ENCODE results near the gene NEMP1. TPM values are rescaled to one million over a fixed set of nuclear protein-coding genes. Genes with fewer than 3 reads are reported as not detected.

NEMP1 gene
- total and polyA plus RNA-seq, 10 of the 15 experiments (the other 5 are each of a cell fraction or from before 2014, with no cell fraction given): 4.0 to 45.9 (median 19.8) TPM

DNA sequence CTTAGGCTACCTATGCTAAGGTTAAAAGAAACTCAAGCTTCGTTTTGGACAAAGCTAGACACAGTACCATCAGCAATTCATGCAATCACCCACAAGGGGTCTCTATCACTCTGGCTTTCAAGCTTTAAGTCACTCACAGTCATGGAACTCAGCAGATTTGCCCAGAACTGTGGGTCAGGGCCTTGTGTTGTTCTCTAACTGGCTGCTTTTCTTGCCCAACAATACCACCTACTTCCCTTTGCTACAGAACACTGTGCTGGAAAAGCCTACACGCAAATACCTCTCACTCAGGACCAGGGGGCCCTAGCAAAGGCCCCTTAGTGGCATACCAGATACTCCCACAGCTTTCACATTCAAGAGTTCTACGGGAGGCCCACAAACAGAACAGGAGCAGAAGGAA, 9.1 kb downstream of the NEMP1 start:
- ChIA-PET POLR2A (interaction anchor here (0.8 to 8.0 kb wide), 6 partner anchors 9 to 58 kb away, joined by 3 to 94 read pairs (median 8); partner anchors contain the start of genes LRP1, NEMP1 and STAT6), RAD21 (ENCODE audit: unreplicated experiment) (interaction anchor here (0.6 to 8.0 kb wide), 26 partner anchors 9 to 173 kb away, joined by 3 to 285 read pairs (median 4); partner anchors contain the start of genes LRP1, NAB2, NEMP1 and STAT6)
- peak; percentile 92 for FAIRE-seq
- TF ChIP-seq IRF4 (IDR thresholded peaks at IDR 0.05; ENCODE audit: low read depth, low read length): 0 out of 2 replicates have a peak, but pooled peaks have one; percentile 39
- peak; percentile 59; the same call in 1 of the 3 replicates for TF ChIP-seq POU2F2 (IDR thresholded peaks at IDR 0.05; ENCODE audit: borderline replicate concordance, low read depth, low read length)
- no peak for TF ChIP-seq SPI1 (IDR thresholded peaks at IDR 0.05; ENCODE audit: borderline replicate concordance, insufficient read depth, low read depth, low read length)
- TF ChIP-seq TARDBP (IDR thresholded peaks at IDR 0.05; ENCODE audit: borderline replicate concordance): 0 out of 2 replicates have a peak, but pooled peaks have one; percentile 52
- no peak for TF ChIP-seq MLLT1 (IDR thresholded peaks at IDR 0.05)
- TF ChIP-seq CBFB (IDR thresholded peaks at IDR 0.05; ENCODE audit: low read depth): peak; percentile 22; the same call in 1 of the 2 replicates
- TF ChIP-seq PKNOX1 (IDR thresholded peaks at IDR 0.05): peak; percentile 77
- TF ChIP-seq YY1 (IDR thresholded peaks at IDR 0.05; ENCODE audit: low read depth, low read length): peak; percentile 71; the same call in 1 of the 2 replicates
- no peak for TF ChIP-seq ETV6 (conservative IDR thresholded peaks at IDR 0.05 in 1 of 2, IDR thresholded peaks at IDR 0.05 in 1 of 2; ENCODE audit: borderline replicate concordance in 1 of 2, low read depth in 1 of 2)
- peak; percentile 93; the same call in 1 of the 2 replicates for TF ChIP-seq WRNIP1 (IDR thresholded peaks at IDR 0.05; ENCODE audit: borderline replicate concordance, low read depth, low read length)
- TF ChIP-seq STAT3 (IDR thresholded peaks at IDR 0.05; ENCODE audit: low read depth, low read length): 0 out of 2 replicates have a peak, but pooled peaks have one; percentile 30
- peak in 1 of 2 experiments; percentile 45; a peak in 2 of 4 replicates for TF ChIP-seq BHLHE40 (IDR thresholded peaks at IDR 0.05; ENCODE audit: borderline replicate concordance in 1 of 2, low read depth in 2 of 2, low read length in 1 of 2)
- TF ChIP-seq NFYA (IDR thresholded peaks at IDR 0.05; ENCODE audit: borderline replicate concordance, low read depth, low read length): no peak
- no peak for TF ChIP-seq RFX5 (IDR thresholded peaks at IDR 0.05; ENCODE audit: low read depth, low read length)
- no peak for TF ChIP-seq TAF1 (IDR thresholded peaks at IDR 0.05; ENCODE audit: borderline replicate concordance, low read depth, low read length)
- TF ChIP-seq DPF2 (IDR thresholded peaks at IDR 0.05): 0 out of 2 replicates have a peak, but pooled peaks have one; percentile 22
- peak; percentile 99 for TF ChIP-seq SMC3 (IDR thresholded peaks at IDR 0.05; ENCODE audit: borderline replicate concordance, low read length)
- peak; percentile 17; the same call in 1 of the 2 replicates for TF ChIP-seq RUNX3 (IDR thresholded peaks at IDR 0.05; ENCODE audit: low read length)
- peak; percentile 96 for TF ChIP-seq RAD21 (IDR thresholded peaks at IDR 0.05; ENCODE audit: insufficient read depth, low read depth, low read length)

More for the DNA sequence above, 9.1 kb downstream of the NEMP1 start:
- peaks cover 7% of the 10 kb centered on the region; the same call in 1 of the 2 replicates for H3K4me1 ChIP-seq (ENCODE audit: control insufficient read depth, insufficient read depth, low read length)
- peak overlapping the region; percentile 22; the same call in 1 of the 2 replicates for H3K27ac ChIP-seq (ENCODE audit: control insufficient read depth, insufficient read depth)
- peaks cover 3% of the 10 kb centered on the region for H3K79me2 ChIP-seq (ENCODE audit: control insufficient read depth, insufficient read depth, low read length)
- WGBS (ENCODE audit: insufficient coverage, insufficient replicate concordance, low lambda C conversion rate, missing lambda C conversion rate): 30% methylated on average over 3 of the region's 3 CpGs
- DNase-seq (ENCODE audit: low read depth, low spot score): no peak
- peak; percentile 99 for ATAC-seq
- H3K9ac ChIP-seq (ENCODE audit: control insufficient read depth, insufficient read depth, low read length): 0 out of 2 replicates have a peak overlapping the region, but pooled peaks have one; percentile 25
- H2AFZ ChIP-seq (ENCODE audit: control insufficient read depth, low read depth, low read length): peak overlapping the region; percentile 33
- H3K9me3 ChIP-seq (replicated peaks; ENCODE audit: control insufficient read depth, insufficient read depth, low read length): no peaks in the 10 kb centered on the region; the same call in 2 of the 3 replicates
- intact Hi-C loops (cut with micrococcal nuclease; ENCODE audit: unreplicated experiment): loop anchor here (1.0 to 2.0 kb wide), 3 partner anchors 24 to 113 kb away; no protein-coding TSS in a partner anchor
- ChIA-PET SMC1A (ENCODE audit: uncharacterized antibody, unreplicated experiment) (interaction anchor here (0.9 to 8.3 kb wide), 21 partner anchors 10 to 307 kb away, joined by 3 to 246 read pairs (median 6); partner anchors contain the start of genes NAB2, NEMP1 and STAT6), CTCF (interaction anchor here (0.6 to 17.6 kb wide), 32 partner anchors 9 to 316 kb away, joined by 3 to 458 read pairs (median 6); partner anchors contain the start of genes NAB2, NEMP1, SHMT2 and STAT6)
- in situ Hi-C loops (cut with MboI): loop anchor here (5.0 kb wide), 1 partner anchor 43 kb away; the partner anchor contains the start of gene STAT6
- peak overlapping the region; percentile 21; the same call in 1 of the 2 replicates for H3K4me2 ChIP-seq (ENCODE audit: control insufficient read depth, insufficient read depth)
- H3K27me3 ChIP-seq (replicated peaks in 1 of 2; ENCODE audit: control insufficient read depth in 2 of 2, insufficient read depth in 2 of 2, low read length in 1 of 2): no peaks in the 10 kb centered on the region
- no peaks in the 10 kb centered on the region for H4K20me1 ChIP-seq (ENCODE audit: control insufficient read depth, insufficient read depth)
- BruUV-seq (replicated peaks): no TSS peak
- H3K36me3 ChIP-seq (ENCODE audit: control insufficient read depth in 2 of 2, insufficient read depth in 2 of 2, low read length in 1 of 2): peaks cover 0 to 18% of the 10 kb centered on the region in 2 experiments; a peak in 1 of 4 replicates
- H3K4me3 ChIP-seq: no peak overlapping the region; the same call in 1 of the 2 replicates
